GM18505 (cell line): ENCODE data around the gene PPP4R2.
"Not testable (repeated sequence)": the region's sequence is repeated elsewhere in the genome, so short reads cannot be mapped to it uniquely, and the experiment has no call there.

Experiments
- ATAC-seq: cut with Tn5 transposase; IDR thresholded peaks from one replicate; pipeline ENCODE4 v1.9.1; 2021; ENCODE audit not compliant: unreplicated experiment
- POLR2A ChIP-seq: IDR thresholded peaks from 4 replicates; pipeline ENCODE4 v1.6.1; 2011; ENCODE audit warnings: borderline replicate concordance; ENCODE audit not compliant: insufficient read depth, insufficient read length; ENCODE audit errors: extremely low read depth

Gene PPP4R2

GRCh38 chr3:72991522-72991921 is 5.1 kb upstream of the PPP4R2 start:
- no peak for TF ChIP-seq POLR2A

GRCh38 chr3:72993391-72993790 is 3.2 kb upstream of the PPP4R2 start:
- ATAC-seq = no peak
- TF ChIP-seq POLR2A = no peak

More at GRCh38 chr3:72991522-72991921, 5.1 kb upstream of the PPP4R2 start:
- no peak for ATAC-seq

- TF ChIP-seq POLR2A = no peak
- ATAC-seq = no peak
These were observed 1.3 kb upstream of the PPP4R2 start for GRCh38 chr3:72995337-72995736.

- no peak for ATAC-seq
- TF ChIP-seq POLR2A = no peak
These were observed 514 bp upstream of the PPP4R2 start for GRCh38 chr3:72996121-72996472.

GRCh38 chr3:72997421-72997961 is 880 bp downstream of the PPP4R2 start:
- TF ChIP-seq POLR2A = no peak
- no peak for ATAC-seq

- no peak for ATAC-seq
- TF ChIP-seq POLR2A = no peak
These were observed 1.9 kb downstream of the PPP4R2 start for GRCh38 chr3:72998466-72998865.

- no peak for TF ChIP-seq POLR2A
- ATAC-seq = no peak
These were observed 3.3 kb downstream of the PPP4R2 start for GRCh38 chr3:72999951-73000350.

GRCh38 chr3:73003050-73003449 is 6.4 kb downstream of the PPP4R2 start:
- ATAC-seq = not testable (repeated sequence)

GRCh38 chr3:73004316-73004715 is 7.7 kb downstream of the PPP4R2 start:
- TF ChIP-seq POLR2A = no peak
- ATAC-seq = no peak

- no peak for ATAC-seq
- TF ChIP-seq POLR2A = no peak
These were observed 11.5 kb downstream of the PPP4R2 start for GRCh38 chr3:73007992-73008712.

- ATAC-seq = no peak
- no peak for TF ChIP-seq POLR2A
These were observed 12.4 kb downstream of the PPP4R2 start for GRCh38 chr3:73009008-73009407.

GRCh38 chr3:73009750-73010149 is 13.1 kb downstream of the PPP4R2 start:
- no peak for ATAC-seq
- no peak for TF ChIP-seq POLR2A

- TF ChIP-seq POLR2A = no peak
- ATAC-seq = no peak
These were observed 13.5 kb downstream of the PPP4R2 start for GRCh38 chr3:73010158-73010557.

GRCh38 chr3:73018298-73018697 is 21.7 kb downstream of the PPP4R2 start:
- TF ChIP-seq POLR2A = no peak
- ATAC-seq = no peak
